Activated gamma-delta T cell treated with anti-CD3 and anti-CD28 coated beads, Interleukin-2, amount 50 U/mL, for 16 hours (primary cell): ENCODE data around the gene ANKFN1.
"Not testable (repeated sequence)": the region's sequence is repeated elsewhere in the genome, so short reads cannot be mapped to it uniquely, and the experiment has no call there.

Experiments used
- DNase-seq: peaks from one replicate; pipeline ENCODE4 v3.0.0-alpha.2; 2020; ENCODE audit warnings: low read depth

Gene ANKFN1

DNA sequence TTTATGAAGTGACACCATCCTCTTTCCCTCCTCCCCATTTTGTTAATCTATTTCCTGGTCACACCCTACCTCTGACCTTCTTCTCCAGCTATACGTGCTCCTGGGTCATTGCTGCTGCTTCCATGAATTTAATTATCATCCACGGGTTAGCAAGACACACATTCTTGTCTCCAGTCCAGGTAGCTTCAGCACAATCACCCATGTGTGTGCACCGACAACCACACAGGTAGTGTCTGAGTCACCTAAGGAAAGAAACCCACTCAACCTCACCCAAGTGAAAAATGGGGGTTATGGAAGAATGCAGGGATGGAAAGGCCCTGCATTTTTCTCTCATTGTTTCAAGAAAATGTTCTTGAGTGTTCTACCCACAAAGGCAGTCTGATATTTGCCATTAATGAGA, 135.5 kb downstream of the ANKFN1 start:
- not testable (repeated sequence) for DNase-seq

DNA sequence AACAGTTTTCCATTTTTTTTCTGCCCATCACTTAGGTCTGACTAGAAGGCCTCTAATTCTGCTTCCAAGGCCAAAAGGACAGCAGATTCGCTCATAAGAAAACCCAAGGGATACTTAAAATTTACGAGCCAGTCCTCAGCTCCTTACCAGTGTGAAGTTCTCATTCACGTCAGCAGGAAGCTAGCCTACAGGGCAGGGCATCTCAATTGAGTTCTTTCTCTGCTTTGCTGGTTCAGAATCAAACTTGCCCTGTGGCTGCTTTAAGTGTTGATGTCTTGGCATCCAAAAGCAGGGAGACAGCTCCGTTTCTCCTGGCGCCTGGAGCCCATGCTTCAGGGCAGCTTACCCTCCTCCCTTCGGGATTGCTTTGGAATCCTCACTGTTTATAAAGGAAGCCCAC, 136.0 kb downstream of the ANKFN1 start:
- no peak for DNase-seq

DNA sequence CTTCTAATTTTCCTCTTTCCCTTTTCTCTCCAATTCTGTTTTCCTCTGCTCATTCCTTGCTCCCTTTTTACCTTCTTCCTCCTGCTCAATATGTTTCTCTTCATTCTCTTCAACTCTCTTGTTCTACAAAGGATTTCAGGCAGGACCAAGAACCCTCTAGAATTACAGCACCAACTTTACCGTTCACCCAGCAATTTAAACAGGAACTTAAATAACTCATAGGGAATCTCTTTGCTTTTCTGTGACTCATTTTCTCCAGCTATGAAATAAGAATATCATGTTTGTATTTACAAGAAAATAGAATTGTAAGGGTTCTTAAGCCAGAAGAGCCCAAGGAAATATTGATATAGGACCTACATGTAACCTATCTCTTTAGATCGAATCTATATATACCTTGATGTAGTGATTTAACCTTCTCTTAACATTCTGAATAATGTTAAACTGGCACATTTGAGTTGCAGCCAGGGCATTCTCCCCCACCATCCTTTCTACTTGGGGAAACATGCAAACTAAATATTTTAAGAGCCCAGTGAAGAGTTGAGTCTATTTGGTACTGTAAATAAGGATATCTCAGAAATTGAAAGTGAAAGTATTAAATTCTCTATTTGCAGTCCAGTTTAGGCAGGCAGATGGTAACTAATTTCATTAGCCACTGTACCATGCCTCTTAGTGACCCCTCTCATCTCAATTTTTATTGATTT, 137.0 kb downstream of the ANKFN1 start:
- DNase-seq: no peak

DNA sequence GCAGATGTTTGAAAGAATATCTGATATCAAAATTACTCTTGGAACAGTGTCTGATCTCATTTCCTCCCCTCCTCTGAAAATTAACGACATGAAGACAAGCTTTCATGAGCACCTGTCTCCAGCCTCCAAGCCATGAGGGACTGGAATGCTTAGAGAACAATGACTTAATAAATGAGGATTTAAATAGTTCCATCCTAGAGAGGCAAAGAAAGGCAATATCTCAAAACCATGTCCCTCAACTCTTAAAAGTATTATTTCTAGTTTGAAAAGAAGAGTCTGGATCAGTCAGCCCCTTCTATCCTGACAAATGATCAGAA, 137.5 kb downstream of the ANKFN1 start:
- no peak for DNase-seq

DNA sequence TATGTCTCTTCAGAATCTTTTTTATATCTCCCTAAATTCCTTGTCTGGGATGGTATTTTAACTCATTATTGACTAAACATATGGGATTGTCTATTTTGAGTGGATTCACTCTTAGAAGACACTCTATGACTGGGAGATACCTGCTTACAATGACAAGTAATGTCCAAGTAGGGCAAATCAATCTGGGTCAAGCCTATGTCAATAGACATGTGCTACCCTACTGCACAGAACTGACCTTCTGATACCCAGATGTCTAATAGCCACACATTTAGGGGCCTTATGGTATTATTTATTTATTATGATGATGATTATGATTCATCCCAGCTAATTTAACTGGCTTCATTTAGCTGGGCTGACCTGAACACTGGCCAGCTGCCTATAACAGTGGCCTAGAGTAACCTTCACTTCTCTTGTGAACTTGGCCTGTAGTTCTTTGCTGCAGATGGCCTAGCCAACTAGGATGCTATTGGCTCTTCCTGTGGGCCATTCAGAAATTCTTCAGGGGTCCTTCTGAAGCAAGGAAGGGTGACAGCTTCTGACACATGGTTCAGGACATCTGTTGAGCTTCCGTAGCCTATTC, 138.0 kb downstream of the ANKFN1 start:
- no peak for DNase-seq

DNA sequence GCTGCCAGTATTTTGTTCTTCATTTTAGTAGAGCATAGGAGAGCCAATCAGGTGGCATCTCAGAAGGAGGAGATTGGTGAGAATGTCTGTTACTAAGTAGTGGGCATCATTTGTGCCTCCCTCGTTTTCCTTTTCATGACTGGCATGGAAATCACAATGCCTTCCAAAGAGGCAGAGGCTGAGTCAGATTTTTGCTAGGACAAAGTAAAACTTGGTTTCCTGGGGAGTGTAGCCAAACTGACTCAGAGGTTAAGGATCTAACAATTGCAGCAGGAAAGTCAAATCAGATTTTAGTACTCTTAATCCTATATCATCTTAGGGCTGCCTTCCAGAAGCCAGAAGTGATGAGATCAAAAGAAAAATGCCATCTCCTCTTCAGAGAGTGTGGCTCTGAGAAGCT, 138.7 kb downstream of the ANKFN1 start:
- no peak for DNase-seq

DNA sequence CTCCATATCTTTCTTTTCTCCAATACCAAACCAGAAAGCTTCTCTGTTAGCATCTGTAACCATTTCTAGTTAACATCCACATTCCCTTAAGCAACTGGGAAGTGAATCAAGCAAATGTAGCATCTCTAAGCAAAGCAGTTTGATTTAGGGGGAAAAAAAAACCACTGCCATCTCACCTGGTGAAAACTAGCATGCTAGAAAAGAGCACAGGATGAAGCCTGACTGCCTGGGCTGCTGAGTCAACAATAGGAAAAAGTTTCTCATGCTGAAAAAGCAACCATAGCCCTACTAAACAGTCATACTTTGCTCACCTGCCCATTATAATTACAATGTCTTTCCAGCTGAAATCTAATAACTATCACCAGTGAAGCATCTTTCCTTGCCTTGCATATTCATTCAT, 139.3 kb downstream of the ANKFN1 start:
- DNase-seq: no peak

DNA sequence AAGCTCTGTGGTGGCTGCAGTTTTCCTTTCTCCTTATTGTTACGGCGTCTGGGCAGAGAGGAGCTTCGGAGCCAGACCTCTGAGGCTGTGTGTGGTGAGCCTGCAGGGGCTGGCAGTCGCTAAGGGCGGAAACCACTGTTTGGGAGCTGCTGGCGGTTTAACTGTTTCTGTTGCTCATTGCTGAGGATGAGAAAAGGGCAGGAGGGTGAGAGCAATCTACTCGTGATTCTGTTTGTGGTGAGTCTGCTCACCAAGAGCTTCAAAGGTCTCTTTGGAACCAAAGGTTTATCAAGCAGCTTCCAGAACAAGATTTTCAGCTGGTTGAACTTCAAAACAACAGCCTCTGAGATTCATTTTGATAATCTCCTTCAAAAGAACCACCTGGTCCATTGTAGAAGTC, 143.9 kb downstream of the ANKFN1 start:
- no peak for DNase-seq

DNA sequence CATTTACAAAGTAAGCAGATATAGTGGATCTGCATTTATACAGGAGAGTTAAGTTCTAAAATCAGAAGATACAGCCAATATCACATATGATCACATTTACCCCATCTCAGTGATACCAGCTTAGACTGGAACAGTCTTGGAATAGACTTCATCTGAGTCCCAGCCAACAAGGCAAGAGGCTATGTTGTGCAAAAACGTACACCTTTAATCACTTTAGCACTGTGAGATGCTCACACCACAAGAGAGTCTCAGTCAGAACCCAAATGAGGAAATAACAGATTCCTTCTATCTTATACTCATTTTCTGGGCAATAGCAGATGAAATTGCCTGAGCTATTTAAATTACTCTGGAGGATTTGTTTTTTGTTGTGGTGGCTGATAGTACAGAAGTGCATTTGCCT, 145.6 kb downstream of the ANKFN1 start:
- DNase-seq: no peak

DNA sequence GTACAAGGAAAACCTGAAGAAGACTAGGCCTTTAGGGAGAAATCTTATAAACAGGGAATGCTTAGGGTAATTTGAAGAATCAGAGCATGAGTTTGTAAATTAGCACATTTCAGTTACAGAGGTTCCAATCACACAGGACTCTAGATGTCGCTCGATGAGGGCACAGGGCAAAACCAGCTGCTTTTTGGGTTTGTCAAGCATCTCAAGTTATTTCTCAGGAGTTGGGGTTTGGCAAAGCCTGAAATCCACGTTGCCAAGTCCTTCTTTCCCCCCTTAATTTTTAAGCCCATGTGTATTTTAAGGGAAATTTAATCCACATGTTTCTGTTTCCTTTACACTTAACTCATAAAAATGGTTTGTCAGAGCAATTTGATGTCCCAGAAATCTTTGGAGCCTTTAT, 146.9 kb downstream of the ANKFN1 start:
- no peak for DNase-seq

DNA sequence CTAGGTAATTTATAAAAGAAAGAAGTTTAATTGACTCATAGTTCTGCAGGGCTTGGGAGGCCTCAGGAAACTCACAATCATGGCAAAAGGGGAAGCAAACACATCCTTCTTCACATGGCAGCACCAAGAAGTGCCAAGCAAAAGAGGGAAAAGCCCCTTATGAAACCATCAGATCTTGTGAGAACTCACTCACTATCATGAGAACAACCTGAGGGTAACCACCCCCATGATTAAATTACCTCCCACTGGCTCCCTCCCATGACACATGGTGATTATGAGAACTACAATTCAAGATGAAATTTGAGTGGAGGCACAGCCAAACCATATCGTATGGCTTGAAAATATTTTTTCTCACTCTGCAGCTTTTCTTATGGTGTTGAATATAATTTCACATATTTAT, 151.7 kb downstream of the ANKFN1 start:
- DNase-seq: no peak

DNA sequence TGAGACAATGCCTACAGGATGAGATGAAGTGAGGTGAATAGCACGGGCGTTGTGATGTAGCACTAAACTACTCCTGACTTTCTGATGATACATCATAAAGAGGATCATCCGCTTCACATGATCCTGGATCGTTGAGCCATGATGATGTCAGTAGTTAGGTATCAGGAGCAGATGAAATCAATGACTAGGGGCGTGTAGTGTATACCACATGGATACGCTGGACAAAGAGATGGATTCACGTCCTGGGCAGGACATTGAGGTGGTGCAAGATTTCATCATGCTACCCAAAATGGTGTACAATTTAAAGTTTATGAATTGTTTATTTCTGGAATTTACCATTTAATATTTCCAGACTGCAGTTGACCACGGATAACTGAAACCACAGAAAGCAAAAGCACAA, 156.6 kb downstream of the ANKFN1 start:
- no peak for DNase-seq

DNA sequence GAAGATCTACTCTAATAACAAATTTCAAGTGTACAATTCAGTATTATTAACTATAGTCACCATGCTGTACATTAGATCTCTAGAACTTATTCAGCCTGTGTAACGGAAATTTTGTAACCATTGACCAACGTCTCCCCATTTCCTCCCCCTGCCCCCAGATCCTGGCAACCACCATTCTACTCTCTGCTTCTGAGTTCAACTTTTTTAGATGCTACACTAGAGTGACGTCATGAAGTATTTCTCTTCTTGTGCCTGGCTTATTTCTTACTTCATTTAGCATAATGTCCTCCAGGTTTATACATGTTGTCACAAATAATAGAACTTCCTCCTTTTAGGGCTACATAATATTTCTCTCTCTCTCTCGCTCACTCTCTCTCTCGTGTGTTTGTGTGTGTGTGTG, 157.5 kb downstream of the ANKFN1 start:
- DNase-seq: no peak

DNA sequence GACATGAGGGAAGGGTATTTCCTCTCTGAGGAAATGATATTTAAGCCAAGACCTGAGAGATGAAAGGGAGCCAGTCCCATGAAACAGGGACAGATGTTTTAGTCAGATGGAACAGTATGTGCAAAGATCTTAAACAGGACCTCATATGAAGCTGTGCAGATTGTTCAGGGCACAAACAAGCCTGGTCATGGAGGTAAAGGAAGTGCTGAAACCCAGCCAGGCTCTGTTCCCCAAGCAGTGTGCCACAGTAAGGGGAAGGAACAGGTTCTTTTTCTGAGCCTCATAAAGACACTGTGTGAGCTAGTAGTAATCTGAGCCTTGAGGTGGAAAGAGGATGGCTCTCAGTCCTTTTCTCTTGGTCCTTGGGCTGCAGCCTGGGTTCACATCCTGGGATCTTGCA, 159.9 kb downstream of the ANKFN1 start:
- no peak for DNase-seq

DNA sequence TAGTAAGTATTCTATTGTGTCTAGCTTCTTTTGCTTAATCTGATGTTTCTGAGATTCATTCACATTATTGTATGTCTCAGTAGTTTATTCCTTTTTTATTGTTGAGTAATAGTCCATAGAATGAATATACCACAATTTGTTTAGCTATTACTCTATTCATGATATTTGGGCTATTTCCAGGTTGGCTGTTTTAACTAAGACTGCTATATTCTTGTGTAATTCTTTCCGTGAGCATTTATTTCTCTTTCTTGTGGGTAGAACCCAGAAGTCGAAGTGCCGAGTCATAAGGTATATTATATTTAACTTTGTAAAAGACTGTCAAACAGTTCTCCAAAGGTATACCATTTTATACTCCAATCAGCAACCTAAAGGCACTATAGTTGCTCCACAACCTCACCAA, 160.8 kb downstream of the ANKFN1 start:
- no peak for DNase-seq

DNA sequence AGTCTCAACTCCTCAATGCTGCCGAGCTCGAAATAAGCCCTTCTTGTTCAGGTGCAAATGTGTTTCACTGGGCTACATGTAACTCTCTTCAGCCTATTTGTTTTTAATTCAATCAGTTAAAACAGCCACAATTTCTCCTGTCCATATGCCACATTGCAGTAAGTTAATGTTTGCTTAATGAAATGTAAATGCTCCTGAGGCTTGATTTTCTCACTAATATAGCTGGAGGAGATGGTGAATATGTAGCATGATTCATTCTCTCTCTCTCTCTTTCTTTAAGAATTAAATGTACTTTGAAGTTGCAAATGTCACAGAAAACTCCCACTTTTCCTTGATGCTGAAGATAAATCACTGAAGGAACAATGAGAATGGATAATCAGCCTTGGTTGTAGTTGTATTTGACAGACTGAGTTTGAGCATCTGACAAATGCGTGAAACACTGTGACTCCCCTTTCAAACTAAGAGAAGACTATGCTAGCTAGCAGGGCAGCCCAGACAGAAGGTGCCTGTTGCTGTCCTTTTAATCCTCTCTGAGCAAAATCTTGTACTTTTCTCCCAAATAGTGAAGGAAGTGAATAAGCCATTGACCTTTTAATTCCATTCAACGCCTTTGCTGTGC, 161.8 kb downstream of the ANKFN1 start:
- DNase-seq: no peak

DNA sequence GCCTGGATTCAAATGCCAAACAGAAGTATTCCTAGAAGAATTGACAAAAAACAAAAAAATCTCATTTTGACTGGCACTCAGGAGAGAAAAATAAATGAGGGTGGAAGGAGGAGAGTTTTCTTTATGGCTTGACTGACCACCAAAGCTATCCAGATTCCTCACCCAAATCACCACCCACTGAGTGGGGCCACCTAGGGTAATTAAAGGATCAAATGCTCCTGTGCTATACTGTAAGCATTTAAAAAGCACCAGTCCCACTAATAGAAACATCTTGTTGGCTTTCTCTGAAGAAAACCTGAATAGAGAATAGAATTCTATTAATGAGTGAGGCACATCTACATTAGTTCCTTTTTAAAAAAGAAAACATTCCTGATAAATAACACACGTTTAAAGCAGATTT, 163.3 kb downstream of the ANKFN1 start:
- no peak for DNase-seq

DNA sequence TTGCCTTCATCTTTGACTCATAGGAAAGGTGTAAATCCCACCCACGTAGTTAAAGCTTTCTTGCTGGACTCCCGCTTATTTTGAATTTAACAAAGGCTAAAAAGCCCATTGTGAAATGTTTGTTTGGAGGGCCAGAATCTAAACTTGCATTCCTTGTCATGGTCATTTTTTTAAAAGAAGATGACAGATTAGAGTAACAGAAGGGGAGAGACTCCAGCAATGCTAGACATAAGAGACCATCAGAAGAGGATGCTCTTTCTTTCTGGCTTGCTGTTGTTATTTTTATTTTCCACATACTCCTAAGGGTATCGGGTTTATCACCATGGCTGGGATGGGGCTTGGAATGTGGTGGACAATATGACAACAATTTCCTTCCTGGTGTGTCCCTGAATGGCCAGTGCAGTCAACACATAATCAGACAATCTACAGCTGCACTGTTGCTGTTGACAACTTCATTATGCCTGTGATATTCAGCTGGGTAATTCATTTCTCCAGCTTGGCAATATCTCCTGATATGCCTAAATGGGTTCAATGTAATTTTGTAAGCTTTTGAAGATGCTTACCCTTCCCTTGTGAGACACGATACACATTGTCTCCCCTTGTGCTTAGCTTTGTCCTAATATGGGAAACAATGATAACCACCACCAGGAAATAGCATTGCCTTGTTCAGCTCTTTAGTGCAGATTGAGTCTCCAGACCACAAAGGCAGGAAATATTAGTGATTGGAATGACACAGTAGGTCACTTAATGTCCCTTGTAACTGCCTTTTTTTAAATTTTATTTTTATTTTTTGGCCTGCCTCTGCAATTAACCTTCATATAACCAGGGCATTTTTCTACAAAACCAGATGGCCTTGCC, 164.3 kb downstream of the ANKFN1 start:
- DNase-seq: no peak

DNA sequence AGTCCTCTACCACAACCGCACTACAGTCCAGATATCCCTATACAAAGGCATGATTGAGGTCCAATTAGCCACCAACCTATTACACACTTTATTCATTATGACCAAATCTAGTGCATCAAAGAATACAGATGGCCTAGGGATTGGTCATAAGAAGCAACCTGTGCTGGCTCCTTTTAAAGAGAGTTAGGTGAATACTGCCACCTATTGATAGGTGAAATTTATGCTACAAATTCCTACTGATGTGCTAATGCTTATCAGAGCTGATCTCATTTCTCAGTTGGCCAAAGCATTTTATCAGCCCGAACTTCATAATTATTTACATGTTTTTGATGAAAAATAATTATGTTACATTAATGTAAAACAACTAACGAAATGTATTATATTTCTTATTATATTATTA, 166.3 kb downstream of the ANKFN1 start:
- DNase-seq: no peak

DNA sequence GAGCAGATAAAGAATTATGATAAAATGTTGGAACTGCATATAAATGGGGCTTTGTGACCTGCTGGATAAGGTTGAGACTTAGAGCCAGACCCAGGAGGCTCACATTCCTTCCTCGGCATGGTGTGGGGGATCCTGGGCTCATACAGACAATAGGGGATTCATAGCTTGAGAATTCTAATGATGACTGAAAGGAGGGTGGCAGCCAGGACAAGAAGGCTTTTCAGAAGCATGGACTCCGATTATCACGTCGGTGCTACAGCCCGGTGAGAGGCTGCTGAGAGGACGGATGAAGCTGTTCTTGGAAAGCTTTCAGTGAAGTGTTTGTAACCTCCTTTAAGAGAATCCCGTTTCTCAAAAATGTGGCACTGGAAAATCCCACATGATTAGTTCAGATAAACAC, 167.2 kb downstream of the ANKFN1 start:
- DNase-seq: no peak

DNA sequence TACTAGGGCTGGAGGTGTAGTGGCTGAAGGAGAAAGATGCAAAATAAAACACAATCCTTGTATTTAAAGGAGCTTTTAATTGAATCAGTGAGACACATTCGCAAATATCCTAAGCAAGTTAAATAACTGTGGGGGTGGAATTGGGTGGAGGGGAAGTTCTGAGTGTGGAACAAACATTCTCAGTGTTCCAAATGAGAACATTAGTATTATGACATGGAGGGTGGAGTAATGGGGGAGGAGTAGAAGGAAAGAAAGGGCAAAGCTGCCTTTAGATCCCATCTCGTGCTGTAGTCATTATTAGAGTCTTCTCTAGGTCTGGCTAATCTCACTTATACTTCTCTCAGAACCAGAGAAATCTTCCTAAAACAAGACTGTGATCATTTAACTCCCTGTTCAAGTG, 169.7 kb downstream of the ANKFN1 start:
- no peak for DNase-seq

DNA sequence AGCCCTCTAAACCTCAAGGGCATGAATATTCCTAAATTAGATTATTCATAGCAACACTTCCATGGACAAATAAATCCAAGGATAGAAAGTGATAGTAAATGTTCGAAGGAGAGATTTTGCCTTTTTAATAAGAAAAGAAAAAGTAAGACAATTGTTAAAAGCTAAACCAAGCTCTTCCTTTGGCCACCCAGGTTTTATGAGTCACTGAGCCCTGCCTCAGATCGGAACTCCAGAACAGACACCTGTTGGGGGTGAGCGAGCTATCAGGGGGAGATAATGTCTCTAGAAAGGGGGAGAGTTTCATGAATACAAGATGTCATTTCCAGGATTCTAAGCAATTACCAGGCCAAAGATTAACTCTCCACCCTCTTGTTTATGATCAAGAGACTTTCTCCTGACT, 171.4 kb downstream of the ANKFN1 start:
- no peak for DNase-seq
